Muscle of back (tissue), 10 donors: ENCODE data around the gene LRRC45. TPM values are rescaled to one million over a fixed set of nuclear protein-coding genes. Genes with fewer than 3 reads are reported as not detected.

Experiments used
- polyA plus RNA-seq, 10 donors: library from polyadenylated mRNA; unstranded; fragments of 120-200 nt; gene quantifications; one replicate each; pipeline ENCODE4 v1.2.1, GENCODE V29; 2013; ENCODE audit not compliant: insufficient read length in 10 of 10

Gene LRRC45
- polyA plus RNA-seq, 10 donors, result 5.3 to 12.7 (median 8.5) TPM

Other genes starting within 250 kb of the LRRC45 start
- gene GCGR, start 219.2 kb upstream of the LRRC45 start, polyA plus RNA-seq, result under 1 TPM in 1 of 10 donors, not detected in 9; 0.10 TPM
- gene MCRIP1, start 190.0 kb upstream of the LRRC45 start, polyA plus RNA-seq, result 100 to 1,000 TPM in 5 of 10 donors, 10 to 100 TPM in 5; 67.2 to 139 (median 102) TPM
- gene PPP1R27, start 188.3 kb upstream of the LRRC45 start, polyA plus RNA-seq, result 10 to 100 TPM; 13.2 to 84.6 (median 36.4) TPM
- gene P4HB, start 162.8 kb upstream of the LRRC45 start, polyA plus RNA-seq, result 100 to 1,000 TPM; 359 to 534 (median 424) TPM
- 100 to 1,000 TPM; 128 to 225 (median 163) TPM for gene ARHGDIA, start 152.0 kb upstream of the LRRC45 start, polyA plus RNA-seq
- 10 to 100 TPM; 49.7 to 81.7 (median 60.7) TPM for gene ALYREF, start 131.7 kb upstream of the LRRC45 start, polyA plus RNA-seq
- gene ANAPC11, start 131.6 kb upstream of the LRRC45 start, polyA plus RNA-seq, result 100 to 1,000 TPM in 4 of 10 donors, 10 to 100 TPM in 6; 77.7 to 136 (median 93.3) TPM
- 1 to 10 TPM in 2 of 10 donors, under 1 TPM in 5, not detected in 3; 0.13 to 1.2 (median 0.64) TPM for gene NPB, start 121.1 kb upstream of the LRRC45 start, polyA plus RNA-seq
- gene PCYT2, start 111.9 kb upstream of the LRRC45 start, polyA plus RNA-seq, result 10 to 100 TPM in 6 of 10 donors, 1 to 10 TPM in 4; 7.9 to 14.0 (median 10.2) TPM
- 1 to 10 TPM; 5.3 to 9.4 (median 6.9) TPM for gene SIRT7, start 105.1 kb upstream of the LRRC45 start, polyA plus RNA-seq
- gene MAFG, start 95.6 kb upstream of the LRRC45 start, polyA plus RNA-seq, result 10 to 100 TPM; 12.3 to 14.8 (median 13.9) TPM
- gene PYCR1, start 86.0 kb upstream of the LRRC45 start, polyA plus RNA-seq, result 100 to 1,000 TPM in 1 of 10 donors, 10 to 100 TPM in 9; 52.3 to 103 (median 61.8) TPM
- 10 to 100 TPM in 9 of 10 donors, 1 to 10 TPM in 1; 8.9 to 29.8 (median 22.3) TPM for gene MYADML2, start 76.1 kb upstream of the LRRC45 start, polyA plus RNA-seq
- gene NOTUM, start 62.1 kb upstream of the LRRC45 start, polyA plus RNA-seq, result 1 to 10 TPM; 1.5 to 4.2 (median 2.8) TPM
- gene ASPSCR1, start 45.7 kb upstream of the LRRC45 start, polyA plus RNA-seq, result 10 to 100 TPM; 15.5 to 28.4 (median 21.6) TPM
- gene CENPX, start 427 bp upstream of the LRRC45 start, polyA plus RNA-seq, result 10 to 100 TPM; 26.6 to 42.8 (median 31.0) TPM
- gene RAC3, start 8.4 kb downstream of the LRRC45 start, polyA plus RNA-seq, result 10 to 100 TPM in 2 of 10 donors, 1 to 10 TPM in 8; 4.7 to 27.6 (median 8.2) TPM
- 10 to 100 TPM; 20.6 to 42.5 (median 35.0) TPM for gene DCXR, start 14.4 kb downstream of the LRRC45 start, polyA plus RNA-seq
- 10 to 100 TPM; 18.2 to 39.0 (median 29.2) TPM for gene RFNG, start 28.5 kb downstream of the LRRC45 start, polyA plus RNA-seq
- gene GPS1, start 28.6 kb downstream of the LRRC45 start, polyA plus RNA-seq, result 10 to 100 TPM; 60.4 to 72.8 (median 66.1) TPM
- 10 to 100 TPM; 43.1 to 61.5 (median 53.2) TPM for gene DUS1L, start 42.5 kb downstream of the LRRC45 start, polyA plus RNA-seq
- gene FASN, start 74.9 kb downstream of the LRRC45 start, polyA plus RNA-seq, result 10 to 100 TPM; 17.6 to 47.7 (median 28.6) TPM
- 10 to 100 TPM; 15.7 to 32.8 (median 22.1) TPM for gene CCDC57, start 189.5 kb downstream of the LRRC45 start, polyA plus RNA-seq
- 10 to 100 TPM; 20.2 to 39.1 (median 23.3) TPM for gene SLC16A3, start 205.7 kb downstream of the LRRC45 start, polyA plus RNA-seq